NCI-H1048 (cell line): ENCODE measurements around the gene EHMT2.
"Not testable (repeated sequence)": the region's sequence is repeated elsewhere in the genome, so short reads cannot be mapped to it uniquely, and the experiment has no call there.

ENCODE experiments used
- DNase-seq: peaks from one replicate; lab custom pipeline; 2025; lab: John Stamatoyannopoulos, UW

EHMT2 gene

GRCh38 chr6:31869343-31869742 lies 28.2 kb downstream of the EHMT2 start:
- DNase-seq, result no peak

- not testable (repeated sequence) for DNase-seq
These were observed 28.9 kb downstream of the EHMT2 start for GRCh38 chr6:31868658-31868971.

- no peak for DNase-seq
These were observed 32.0 kb downstream of the EHMT2 start for GRCh38 chr6:31865205-31866118.

- DNase-seq, result no peak
These were observed 32.7 kb downstream of the EHMT2 start for GRCh38 chr6:31864818-31865204.

GRCh38 chr6:31864123-31864562 lies 33.4 kb downstream of the EHMT2 start:
- not testable (repeated sequence) for DNase-seq

GRCh38 chr6:31862344-31863235 lies 34.9 kb downstream of the EHMT2 start, which contains the start of gene NEU1:
Gene NEU1 (minus strand): TSS chr6:31862821. CDS start chr6:31862776, 45 bp downstream.
- peak; percentile 100 for DNase-seq

- DNase-seq, result no peak
These were observed 35.6 kb downstream of the EHMT2 start for GRCh38 chr6:31861919-31862343.

GRCh38 chr6:31861150-31861549 lies 36.3 kb downstream of the EHMT2 start:
- DNase-seq, result no peak

- no peak for DNase-seq
These were observed 37.1 kb downstream of the EHMT2 start for GRCh38 chr6:31860349-31860748.

GRCh38 chr6:31859923-31860322 lies 37.6 kb downstream of the EHMT2 start:
- DNase-seq, result no peak

GRCh38 chr6:31858707-31859106 lies 38.8 kb downstream of the EHMT2 start:
- no peak for DNase-seq

- not testable (repeated sequence) for DNase-seq
These were observed 39.7 kb downstream of the EHMT2 start for GRCh38 chr6:31857774-31858173.

- DNase-seq, result not testable (repeated sequence)
These were observed 45.3 kb downstream of the EHMT2 start for GRCh38 chr6:31851980-31852718.

GRCh38 chr6:31851485-31851832 lies 46.0 kb downstream of the EHMT2 start:
- no peak for DNase-seq

- DNase-seq, result no peak
These were observed 46.6 kb downstream of the EHMT2 start for GRCh38 chr6:31850765-31851484.

GRCh38 chr6:31847276-31847978 lies 50.1 kb downstream of the EHMT2 start:
- DNase-seq, result no peak

GRCh38 chr6:31844507-31844906 lies 53.0 kb downstream of the EHMT2 start:
- DNase-seq, result no peak

GRCh38 chr6:31842053-31842452 lies 55.4 kb downstream of the EHMT2 start:
- DNase-seq, result no peak

GRCh38 chr6:31839779-31840126 lies 57.7 kb downstream of the EHMT2 start:
- DNase-seq, result not testable (repeated sequence)

- DNase-seq, result no peak
These were observed 58.5 kb downstream of the EHMT2 start for GRCh38 chr6:31838968-31839367.

GRCh38 chr6:31838114-31838553 lies 59.4 kb downstream of the EHMT2 start:
- not testable (repeated sequence) for DNase-seq
